H9 (cell line): ENCODE results near the gene CEP131. TPM values are rescaled to one million over a fixed set of nuclear protein-coding genes. Genes with fewer than 3 reads are reported as not detected.

Experiments
- DNase-seq: peaks from one replicate; pipeline ENCODE4 v3.0.0-alpha.2; 2017
- H2AFZ ChIP-seq: one replicate; pipeline ENCODE4 v1.6.1; 2013; ENCODE audit warnings: mild to moderate bottlenecking, low read length, control low read depth, moderate library complexity
- H2AK5ac ChIP-seq: 2 replicates; pipeline ENCODE4 v1.6.1; 2013; ENCODE audit warnings: low read length, control low read depth, mixed read lengths; ENCODE audit not compliant: insufficient read length
- H2BK120ac ChIP-seq: one replicate; pipeline ENCODE4 v1.6.1; 2013; ENCODE audit warnings: low read depth, mild to moderate bottlenecking, low read length, control low read depth, inconsistent platforms; ENCODE audit not compliant: poor library complexity, severe bottlenecking
- H2BK12ac ChIP-seq: 2 replicates; pipeline ENCODE4 v1.6.1; 2013; ENCODE audit warnings: low read length, control low read depth, mixed read lengths, low read depth; ENCODE audit not compliant: insufficient read length
- H2BK15ac ChIP-seq: 2 replicates; pipeline ENCODE4 v1.6.1; 2013; ENCODE audit warnings: low read depth, low read length, control low read depth
- H2BK20ac ChIP-seq: one replicate; pipeline ENCODE4 v1.6.1; 2013; ENCODE audit warnings: low read depth, mild to moderate bottlenecking, low read length, control low read depth, inconsistent platforms; ENCODE audit not compliant: poor library complexity, severe bottlenecking
- H2BK5ac ChIP-seq: 2 replicates; pipeline ENCODE4 v1.6.1; 2013; ENCODE audit warnings: low read length, control low read depth, mixed read lengths; ENCODE audit not compliant: insufficient read length
- H3K14ac ChIP-seq: 2 replicates; pipeline ENCODE4 v1.6.1; 2013; ENCODE audit warnings: low read length, control low read depth; ENCODE audit not compliant: insufficient read depth
- H3K18ac ChIP-seq: 2 replicates; pipeline ENCODE4 v1.6.1; 2013; ENCODE audit warnings: low read depth, mild to moderate bottlenecking, mixed read lengths, low read length, control low read depth; ENCODE audit not compliant: insufficient read length
- H3K23ac ChIP-seq: 2 replicates; pipeline ENCODE4 v1.6.1; 2013; ENCODE audit warnings: low read length, control low read depth, mixed read lengths, low read depth; ENCODE audit not compliant: insufficient read length
- H3K23me2 ChIP-seq: 2 replicates; pipeline ENCODE4 v1.6.1; 2013; ENCODE audit warnings: low read depth, mild to moderate bottlenecking, mixed read lengths, low read length, control low read depth; ENCODE audit not compliant: insufficient read length, poor library complexity, severe bottlenecking
- H3K27ac ChIP-seq: 2 replicates; pipeline ENCODE4 v1.5.1; 2013; ENCODE audit warnings: low read length, control low read depth, mixed read lengths, low read depth; ENCODE audit not compliant: insufficient read length
- H3K27me3 ChIP-seq: 2 replicates; pipeline ENCODE4 v1.6.1; 2013; ENCODE audit warnings: low read length, control low read depth, inconsistent platforms; ENCODE audit not compliant: insufficient read depth
- H3K4ac ChIP-seq: 2 replicates; pipeline ENCODE4 v1.6.1; 2013; ENCODE audit warnings: low read depth, mild to moderate bottlenecking, control low read depth, inconsistent platforms, low read length, moderate library complexity
- H3K4me1 ChIP-seq: 2 replicates; pipeline ENCODE4 v1.6.1; 2013; ENCODE audit warnings: low read length, control low read depth, inconsistent platforms; ENCODE audit not compliant: insufficient read depth
- H3K4me2 ChIP-seq: 2 replicates; pipeline ENCODE4 v1.6.1; 2013; ENCODE audit warnings: low read length, control low read depth, mixed read lengths; ENCODE audit not compliant: insufficient read length, insufficient read depth
- H3K56ac ChIP-seq: 2 replicates; pipeline ENCODE4 v1.6.1; 2013; ENCODE audit warnings: low read depth, mild to moderate bottlenecking, mixed read lengths, low read length, control low read depth; ENCODE audit not compliant: insufficient read length
- H3K79me1 ChIP-seq: 2 replicates; pipeline ENCODE4 v1.6.1; 2013; ENCODE audit warnings: low read depth, mild to moderate bottlenecking, moderate library complexity, low read length, control low read depth, inconsistent platforms; ENCODE audit not compliant: insufficient read depth, poor library complexity, severe bottlenecking
- H3K79me2 ChIP-seq: 2 replicates; pipeline ENCODE4 v1.6.1; 2013; ENCODE audit warnings: low read length, control low read depth, inconsistent platforms; ENCODE audit not compliant: insufficient read depth
- H3K9ac ChIP-seq: 2 replicates; pipeline ENCODE4 v1.6.1; 2013; ENCODE audit warnings: low read length, control low read depth, mixed read lengths; ENCODE audit not compliant: insufficient read length; ENCODE audit errors: extremely low read depth
- H3K9me3 ChIP-seq: one replicate; pipeline ENCODE4 v1.6.1; 2013; ENCODE audit warnings: low read depth, low read length, inconsistent platforms; ENCODE audit not compliant: control insufficient read depth
- H3T11ph ChIP-seq: one replicate; pipeline ENCODE4 v1.6.1; 2013; ENCODE audit warnings: mild to moderate bottlenecking, low read length, control low read depth, inconsistent platforms
- H4K20me1 ChIP-seq: one replicate; pipeline ENCODE4 v1.6.1; 2013; ENCODE audit not compliant: control insufficient read depth, insufficient read length, insufficient read depth
- H4K5ac ChIP-seq: 2 replicates; pipeline ENCODE4 v1.6.1; 2013; ENCODE audit warnings: low read depth, mild to moderate bottlenecking, mixed read lengths, low read length, control low read depth; ENCODE audit not compliant: insufficient read length
- H4K8ac ChIP-seq: replicated peaks from 2 replicates; pipeline ENCODE4 v1.6.1; 2013; ENCODE audit warnings: low read length, control low read depth, mixed read lengths, low read depth; ENCODE audit not compliant: insufficient read length
- H4K91ac ChIP-seq: 2 replicates; pipeline ENCODE4 v1.6.1; 2013; ENCODE audit warnings: low read depth, mild to moderate bottlenecking, moderate library complexity, mixed read lengths, low read length, control low read depth; ENCODE audit not compliant: insufficient read length
- H3K27ac Mint-ChIP-seq, 3 experiments: 2 replicates in 2 of 3; 3 replicates in 1 of 3; pipeline ENCODE4 v1.8.0; 2020 to 2021; ENCODE audit warnings: mixed read lengths in 3 of 3, mild to moderate bottlenecking in 1 of 3, moderate library complexity in 1 of 3
- H3K27me3 Mint-ChIP-seq: 2 replicates; pipeline ENCODE4 v1.8.0; 2021; ENCODE audit warnings: low read depth, mild to moderate bottlenecking, moderate library complexity, mixed read lengths
- H3K36me3 Mint-ChIP-seq, 3 experiments: 2 replicates in 2 of 3; 3 replicates in 1 of 3; pipeline ENCODE4 v1.8.0; 2020 to 2021; ENCODE audit warnings: low read depth in 3 of 3, mixed read lengths in 3 of 3; ENCODE audit not compliant: insufficient read depth in 1 of 3
- H3K4me1 Mint-ChIP-seq, 2 experiments: 2 replicates each; pipeline ENCODE4 v1.8.0; 2020; ENCODE audit warnings: mixed read lengths in 2 of 2
- H3K4me3 Mint-ChIP-seq, 2 experiments: 2 replicates in 1 of 2; 3 replicates in 1 of 2; pipeline ENCODE4 v1.8.0; 2020 to 2021; ENCODE audit warnings: mild to moderate bottlenecking in 2 of 2, mixed read lengths in 2 of 2, moderate library complexity in 1 of 2
- H3K9me3 Mint-ChIP-seq, 2 experiments: 2 replicates in 1 of 2; 3 replicates in 1 of 2; pipeline ENCODE4 v1.8.0; 2020; ENCODE audit warnings: mild to moderate bottlenecking in 2 of 2, mixed read lengths in 2 of 2, moderate library complexity in 1 of 2
- WGBS: extraction: QIAGEN DNeasy Blood & Tissue Kit; methylation state at CpG from one replicate; pipeline ENCODE4 v1.1.7; 2013; ENCODE audit warnings: missing lambda C conversion rate, low lambda C conversion rate, mixed read lengths; ENCODE audit not compliant: insufficient read length; ENCODE audit errors: extremely low coverage; 5-methylcytosine and 5-hydroxymethylcytosine counted together
- total RNA-seq: library from RNA; stranded (reverse); gene quantifications from 2 replicates; pipeline ENCODE4 v1.2.1, GENCODE V29; 2021
- TF ChIP-seq, protein P1 (sequence below): fragments of 200-600 bp; sonication (generic); conservative IDR thresholded peaks from 3 replicates; pipeline ENCODE4 v1.8.0; 2021; ENCODE audit warnings: antibody characterized with exemption, mild to moderate bottlenecking

CEP131 gene
- total RNA-seq, 1 experiment from 2014 or later = 16.3 TPM

- peaks cover 13 to 25% of the 10 kb centered on the region in 2 experiments for H3K4me1 Mint-ChIP-seq
- 0 out of 5 replicates have a peak overlapping the region, but pooled peaks of 1 of the 2 experiments have one; percentile 32 for H3K4me3 Mint-ChIP-seq
- Histone ChIP-seq H3K4me1 (no peaks in the 10 kb centered on the region), H2BK120ac (no peak overlapping the region), H3K27ac (no peak overlapping the region), H2AK5ac (no peak overlapping the region), H3K18ac (no peak overlapping the region), H2BK15ac (no peak overlapping the region), H3K23ac (no peak overlapping the region), H4K91ac (no peak overlapping the region), H4K20me1 (peaks cover 3% of the 10 kb centered on the region), H3K9me3 (no peaks in the 10 kb centered on the region), H4K8ac (no peak overlapping the region), H3K14ac (no peak overlapping the region), H3K56ac (no peak overlapping the region), H3K9ac (no peak overlapping the region), H2BK5ac (no peak overlapping the region), H3K79me1 (peaks cover 3% of the 10 kb centered on the region), H3K27me3 (no peaks in the 10 kb centered on the region), H2AFZ (no peak overlapping the region), H2BK20ac (no peak overlapping the region), H3K4ac (no peak overlapping the region), H3K4me2 (no peak overlapping the region), H3K79me2 (no peaks in the 10 kb centered on the region; the same call in 1 of the 2 replicates), H3K23me2 (peaks cover 7% of the 10 kb centered on the region), H2BK12ac (no peak overlapping the region), H4K5ac (no peak overlapping the region), H3T11ph (no peak overlapping the region)
- peaks cover 4 to 17% (median 9%) of the 10 kb centered on the region in 3 experiments; a peak in 6 of 7 replicates for H3K36me3 Mint-ChIP-seq
- H3K9me3 Mint-ChIP-seq = no peaks in the 10 kb centered on the region; a peak in 1 of 5 replicates
- H3K27ac Mint-ChIP-seq = 0 out of 7 replicates have a peak overlapping the region, but pooled peaks of 1 of the 3 experiments have one; percentile 36
- TF ChIP-seq, protein P1, sequence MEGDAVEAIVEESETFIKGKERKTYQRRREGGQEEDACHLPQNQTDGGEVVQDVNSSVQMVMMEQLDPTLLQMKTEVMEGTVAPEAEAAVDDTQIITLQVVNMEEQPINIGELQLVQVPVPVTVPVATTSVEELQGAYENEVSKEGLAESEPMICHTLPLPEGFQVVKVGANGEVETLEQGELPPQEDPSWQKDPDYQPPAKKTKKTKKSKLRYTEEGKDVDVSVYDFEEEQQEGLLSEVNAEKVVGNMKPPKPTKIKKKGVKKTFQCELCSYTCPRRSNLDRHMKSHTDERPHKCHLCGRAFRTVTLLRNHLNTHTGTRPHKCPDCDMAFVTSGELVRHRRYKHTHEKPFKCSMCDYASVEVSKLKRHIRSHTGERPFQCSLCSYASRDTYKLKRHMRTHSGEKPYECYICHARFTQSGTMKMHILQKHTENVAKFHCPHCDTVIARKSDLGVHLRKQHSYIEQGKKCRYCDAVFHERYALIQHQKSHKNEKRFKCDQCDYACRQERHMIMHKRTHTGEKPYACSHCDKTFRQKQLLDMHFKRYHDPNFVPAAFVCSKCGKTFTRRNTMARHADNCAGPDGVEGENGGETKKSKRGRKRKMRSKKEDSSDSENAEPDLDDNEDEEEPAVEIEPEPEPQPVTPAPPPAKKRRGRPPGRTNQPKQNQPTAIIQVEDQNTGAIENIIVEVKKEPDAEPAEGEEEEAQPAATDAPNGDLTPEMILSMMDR = no peak
- no peak for DNase-seq
- peaks cover 3% of the 10 kb centered on the region for H3K27me3 Mint-ChIP-seq
- no CpG with 5 or more reads among the region's 24 CpGs for WGBS
These were observed 21.7 kb upstream of the CEP131 start for GRCh38 chr17:81244358-81245023.
